HG02852 (cell line): ENCODE measurements around the gene GDPD4.

Experiments
- ATAC-seq: cut with Tn5 transposase; IDR thresholded peaks from one replicate; pipeline ENCODE4 v1.9.1; 2021; ENCODE audit warnings: mild to moderate bottlenecking, moderate library complexity; ENCODE audit not compliant: unreplicated experiment

GDPD4 gene

GRCh38 chr11:77191823-77192495 is 109.5 kb downstream of the GDPD4 start:
- ATAC-seq, result no peak

- no peak for ATAC-seq
These were observed 110.1 kb downstream of the GDPD4 start for GRCh38 chr11:77191429-77191822.

- no peak for ATAC-seq
These were observed 111.0 kb downstream of the GDPD4 start for GRCh38 chr11:77190331-77191075.

GRCh38 chr11:77189588-77190210 is 111.8 kb downstream of the GDPD4 start:
- no peak for ATAC-seq

GRCh38 chr11:77188633-77189491 is 112.6 kb downstream of the GDPD4 start:
- ATAC-seq, result no peak

- no peak for ATAC-seq
These were observed 113.5 kb downstream of the GDPD4 start for GRCh38 chr11:77187776-77188632.

- ATAC-seq, result no peak
These were observed 114.3 kb downstream of the GDPD4 start for GRCh38 chr11:77187111-77187750.

- no peak for ATAC-seq
These were observed 115.2 kb downstream of the GDPD4 start for GRCh38 chr11:77186302-77186701.

GRCh38 chr11:77184136-77184860 is 117.2 kb downstream of the GDPD4 start:
- ATAC-seq, result no peak

GRCh38 chr11:77183431-77183984 is 118.0 kb downstream of the GDPD4 start:
- no peak for ATAC-seq

GRCh38 chr11:77182542-77183430 is 118.7 kb downstream of the GDPD4 start:
- ATAC-seq, result no peak

- no peak for ATAC-seq
These were observed 119.5 kb downstream of the GDPD4 start for GRCh38 chr11:77181799-77182541.

- ATAC-seq, result no peak
These were observed 120.3 kb downstream of the GDPD4 start for GRCh38 chr11:77181226-77181625.

GRCh38 chr11:77180346-77180745 is 121.1 kb downstream of the GDPD4 start:
- ATAC-seq, result no peak

GRCh38 chr11:77179681-77180080 is 121.8 kb downstream of the GDPD4 start:
- no peak for ATAC-seq

- no peak for ATAC-seq
These were observed 122.4 kb downstream of the GDPD4 start for GRCh38 chr11:77179048-77179447.

GRCh38 chr11:77178150-77178549 is 123.3 kb downstream of the GDPD4 start:
- ATAC-seq, result no peak
